Panc1 (cell line): ENCODE results near the gene PAX1. TPM values are rescaled to one million over a fixed set of nuclear protein-coding genes. Genes with fewer than 3 reads are reported as not detected.

ENCODE experiments used
- ATAC-seq: fragments of 200-7000 bp; cut with Tn5 transposase; 2 replicates; pipeline ENCODE4 v1.9.1; 2020; ENCODE audit warnings: mild to moderate bottlenecking, moderate library complexity
- BruUV-seq: library from RNA; stranded (reverse); fragments of 400-500 nt; replicated peaks from 2 replicates; lab custom pipeline; 2021; lab: Mats Ljungman, UMichigan
- CTCF ChIA-PET: fragments of 300-600 bp; sonication (Branson Sonifier 250); formaldehyde crosslinking; loops from one replicate; lab custom pipeline; 2022; ENCODE audit warnings: antibody characterized with exemption; lab: Charles Lee
- POLR2A ChIA-PET: fragments of 300-600 bp; sonication (Branson Sonifier 250); formaldehyde crosslinking; loops from one replicate; lab custom pipeline; 2022; ENCODE audit warnings: antibody characterized with exemption; lab: Charles Lee
- DNase-seq: peaks from one replicate; pipeline ENCODE4 v3.0.0-alpha.2; 2010; ENCODE audit warnings: low read depth, low spot score
- H3K27ac ChIP-seq: 2 replicates; pipeline ENCODE4 v1.5.1; 2011; ENCODE audit warnings: mild to moderate bottlenecking, low read length, inconsistent platforms
- H3K27me3 ChIP-seq: fragments of 200-500 bp; sonication (Bioruptor generic); 2 replicates; pipeline ENCODE4 v1.6.0; 2014; ENCODE audit warnings: low read length, inconsistent platforms; ENCODE audit not compliant: control insufficient read depth, insufficient read depth
- H3K36me3 ChIP-seq: fragments of 200-500 bp; sonication (Bioruptor generic); 2 replicates; pipeline ENCODE4 v1.5.1; 2014; ENCODE audit warnings: inconsistent platforms, mild to moderate bottlenecking, low read length, moderate library complexity; ENCODE audit not compliant: control insufficient read depth, insufficient read depth
- H3K4me1 ChIP-seq: 2 replicates; pipeline ENCODE4 v1.5.1; 2011; ENCODE audit warnings: inconsistent platforms, mild to moderate bottlenecking, low read length, moderate library complexity; ENCODE audit not compliant: control insufficient read depth, insufficient read depth
- H3K4me3 ChIP-seq, 2 experiments: 2 replicates each; pipeline ENCODE4 v1.5.1; 2011 to 2012; ENCODE audit warnings: low read depth in 2 of 2, low read length in 2 of 2, mild to moderate bottlenecking in 2 of 2, inconsistent platforms in 1 of 2, moderate library complexity in 1 of 2
- H3K9me3 ChIP-seq: fragments of 200-500 bp; sonication (Bioruptor generic); 2 replicates; pipeline ENCODE4 v1.5.1; 2014; ENCODE audit warnings: low read depth, mild to moderate bottlenecking, inconsistent platforms, low read length, moderate library complexity; ENCODE audit not compliant: control insufficient read depth, insufficient read depth
- CTCF ChIP-seq: fragments of 450-650 bp; IDR thresholded peaks from 2 replicates; pipeline ENCODE4 v1.5.1; 2017; ENCODE audit warnings: mild to moderate bottlenecking
- POLR2AphosphoS5 ChIP-seq: IDR thresholded peaks from 2 replicates; pipeline ENCODE4 v1.6.1; 2012; ENCODE audit warnings: mild to moderate bottlenecking, low read depth, low read length, moderate library complexity
- REST ChIP-seq, 2 experiments: IDR thresholded peaks; 2 replicates each; pipeline ENCODE4 v1.6.1; 2011 to 2012; ENCODE audit warnings: low read depth in 2 of 2, control low read depth in 1 of 2, low read length in 1 of 2, mild to moderate bottlenecking in 1 of 2, moderate library complexity in 1 of 2; ENCODE audit not compliant: insufficient read depth in 1 of 2
- SIN3A ChIP-seq: IDR thresholded peaks from 2 replicates; pipeline ENCODE4 v1.6.1; 2012; ENCODE audit warnings: low read depth, mild to moderate bottlenecking, low read length, moderate library complexity, borderline replicate concordance; ENCODE audit not compliant: insufficient read depth
- TCF7L2 ChIP-seq: IDR thresholded peaks from 2 replicates; pipeline ENCODE4 v1.6.1; 2011; ENCODE audit warnings: mild to moderate bottlenecking, low read depth, low read length, inconsistent platforms
- in situ Hi-C: cut with HindIII; loops from 2 replicates; pipeline ENCODE4 v1.10.0; 2016; ENCODE audit warnings: low sequenced_read_pairs, low pct_unique_long_range_greater_than_20kb
- intact Hi-C: fragments of 100-400 bp; cut with micrococcal nuclease; formaldehyde crosslinking; loops from one replicate; pipeline ENCODE4 v1.10.0; 2022; ENCODE audit not compliant: unreplicated experiment
- total RNA-seq: library from RNA; stranded (reverse); gene quantifications from one replicate; pipeline ENCODE4 v1.2.1, GENCODE V29; 2021; ENCODE audit not compliant: unreplicated experiment

Gene PAX1
- total RNA-seq, 1 experiment from 2014 or later, result not detected

- intact Hi-C loops (no loop called here), in situ Hi-C loops (no loop called here)
- no TSS peak for BruUV-seq
- Histone ChIP-seq H3K36me3 (no peaks in the 10 kb centered on the region), H3K4me3 (no peak overlapping the region), H3K27me3 (peaks cover 4% of the 10 kb centered on the region; the same call in 1 of the 2 replicates), H3K9me3 (no peaks in the 10 kb centered on the region), H3K27ac (no peak overlapping the region), H3K4me1 (no peaks in the 10 kb centered on the region)
- ATAC-seq, result no peak
- CTCF ChIA-PET, result no interaction called here
- no peak for DNase-seq
- POLR2A ChIA-PET, result no interaction called here
- TF ChIP-seq SIN3A (no peak), TCF7L2 (no peak), POLR2AphosphoS5 (no peak), REST (IDR thresholded peaks at IDR 0.05; ENCODE audit: insufficient read depth in 1 of 2, low read depth in 2 of 2, low read length in 1 of 2) (no peak), CTCF (no peak)
These were observed 5.5 kb downstream of the PAX1 start for GRCh38 chr20:21710863-21711431.

GRCh38 chr20:21712443-21713059 is 7.1 kb downstream of the PAX1 start:
- no peak for TF ChIP-seq TCF7L2
- no peak for TF ChIP-seq POLR2AphosphoS5
- TF ChIP-seq REST (IDR thresholded peaks at IDR 0.05; ENCODE audit: insufficient read depth in 1 of 2, low read depth in 2 of 2, low read length in 1 of 2), result no peak
- no peak for TF ChIP-seq SIN3A
- TF ChIP-seq CTCF, result no peak
- H3K4me3 ChIP-seq, result no peak overlapping the region
- no peak for DNase-seq
- ATAC-seq, result no peak
- no peaks in the 10 kb centered on the region for H3K9me3 ChIP-seq
- ChIA-PET CTCF (no interaction called here), POLR2A (no interaction called here)
- in situ Hi-C loops, result no loop called here
- H3K27ac ChIP-seq, result no peak overlapping the region
- peaks cover 6% of the 10 kb centered on the region; the same call in 1 of the 2 replicates for H3K27me3 ChIP-seq
- intact Hi-C loops, result no loop called here
- BruUV-seq, result no TSS peak
- no peaks in the 10 kb centered on the region for H3K4me1 ChIP-seq
- H3K36me3 ChIP-seq, result no peaks in the 10 kb centered on the region
